ENCODE results near the gene UBE3D.
"Not testable (repeated sequence)": the region's sequence is repeated elsewhere in the genome, so short reads cannot be mapped to it uniquely, and the experiment has no call there.

Gene UBE3D

GRCh38 chr6:83053678-83054077 is 12.0 kb downstream of the UBE3D start:
- no peak for DNase-seq (ENCODE audit: low read depth)

- no peak for DNase-seq (ENCODE audit: low read depth)
These were observed 14.1 kb downstream of the UBE3D start for GRCh38 chr6:83051377-83052172.

- no peak for DNase-seq (ENCODE audit: low read depth)
These were observed 18.4 kb downstream of the UBE3D start for GRCh38 chr6:83047065-83047754.

GRCh38 chr6:83044091-83044768 is 21.4 kb downstream of the UBE3D start:
- DNase-seq (ENCODE audit: low read depth), result no peak

- no peak for DNase-seq (ENCODE audit: low read depth)
These were observed 23.1 kb downstream of the UBE3D start for GRCh38 chr6:83042467-83043053.

GRCh38 chr6:83038246-83038645 is 27.4 kb downstream of the UBE3D start:
- DNase-seq (ENCODE audit: low read depth), result no peak

GRCh38 chr6:83031689-83032088 is 34.0 kb downstream of the UBE3D start:
- DNase-seq (ENCODE audit: low read depth), result no peak

GRCh38 chr6:83019741-83020140 is 45.9 kb downstream of the UBE3D start:
- no peak for DNase-seq (ENCODE audit: low read depth)

- DNase-seq (ENCODE audit: low read depth), result not testable (repeated sequence)
These were observed 54.5 kb downstream of the UBE3D start for GRCh38 chr6:83011131-83011530.

- DNase-seq (ENCODE audit: low read depth), result no peak
These were observed 57.0 kb downstream of the UBE3D start for GRCh38 chr6:83008626-83009025.

- no peak for DNase-seq (ENCODE audit: low read depth)
These were observed 59.3 kb downstream of the UBE3D start for GRCh38 chr6:83006270-83006905.

GRCh38 chr6:82996156-82996555 is 69.5 kb downstream of the UBE3D start:
- no peak for DNase-seq (ENCODE audit: low read depth)

GRCh38 chr6:82995066-82995465 is 70.6 kb downstream of the UBE3D start:
- DNase-seq (ENCODE audit: low read depth), result no peak

GRCh38 chr6:82989736-82990290 is 75.8 kb downstream of the UBE3D start:
- DNase-seq (ENCODE audit: low read depth), result no peak

- DNase-seq (ENCODE audit: low read depth), result no peak
These were observed 76.7 kb downstream of the UBE3D start for GRCh38 chr6:82988930-82989351.

GRCh38 chr6:82987951-82988350 is 77.7 kb downstream of the UBE3D start:
- no peak for DNase-seq (ENCODE audit: low read depth)

- no peak for DNase-seq (ENCODE audit: low read depth)
These were observed 78.2 kb downstream of the UBE3D start for GRCh38 chr6:82987416-82987815.

- DNase-seq (ENCODE audit: low read depth), result no peak
These were observed 80.9 kb downstream of the UBE3D start for GRCh38 chr6:82984720-82985119.

- DNase-seq (ENCODE audit: low read depth), result no peak
These were observed 85.6 kb downstream of the UBE3D start for GRCh38 chr6:82980086-82980485.

- no peak for DNase-seq (ENCODE audit: low read depth)
These were observed 86.0 kb downstream of the UBE3D start for GRCh38 chr6:82979657-82980056.

GRCh38 chr6:82978362-82978945 is 87.2 kb downstream of the UBE3D start:
- no peak for DNase-seq (ENCODE audit: low read depth)

Measured in stimulated activated CD8-positive, alpha-beta memory T cell treated with anti-CD3 and anti-CD28 coated beads, Interleukin-15, amount 100 ng/mL, for 24 hours (primary cell).